ENCODE data around the gene COL15A1.

Gene COL15A1

GRCh38 chr9:98978231-98978681, 34.5 kb downstream of the COL15A1 start:
- no peak for TF ChIP-seq CTCF (conservative IDR thresholded peaks at IDR 0.05; ENCODE audit: low read depth, low read length)
- no peak overlapping the region for H3K4me3 ChIP-seq (ENCODE audit: low read length)
- DNase-seq (ENCODE audit: low read depth): no peak

- no peak for DNase-seq (ENCODE audit: low read depth)
These were observed 36.6 kb downstream of the COL15A1 start for GRCh38 chr9:98980291-98980690.

GRCh38 chr9:98983295-98984268, 39.9 kb downstream of the COL15A1 start:
- no peak for TF ChIP-seq CTCF (conservative IDR thresholded peaks at IDR 0.05; ENCODE audit: low read depth, low read length)
- no peak for DNase-seq (ENCODE audit: low read depth)

More at GRCh38 chr9:98980291-98980690, 36.6 kb downstream of the COL15A1 start:
- TF ChIP-seq CTCF (conservative IDR thresholded peaks at IDR 0.05; ENCODE audit: low read depth, low read length): no peak
- H3K4me3 ChIP-seq (ENCODE audit: low read length): no peak overlapping the region

GRCh38 chr9:98985596-98985995, 41.9 kb downstream of the COL15A1 start:
- no peak for TF ChIP-seq CTCF (conservative IDR thresholded peaks at IDR 0.05; ENCODE audit: low read depth, low read length)
- DNase-seq (ENCODE audit: low read depth): no peak
- no peak overlapping the region for H3K4me3 ChIP-seq (ENCODE audit: low read length)

More at GRCh38 chr9:98983295-98984268, 39.9 kb downstream of the COL15A1 start:
- H3K4me3 ChIP-seq (ENCODE audit: low read length): no peak overlapping the region

GRCh38 chr9:98986866-98987651, 43.4 kb downstream of the COL15A1 start:
- H3K4me3 ChIP-seq (ENCODE audit: low read length): no peak overlapping the region
- no peak for TF ChIP-seq CTCF (conservative IDR thresholded peaks at IDR 0.05; ENCODE audit: low read depth, low read length)
- DNase-seq (ENCODE audit: low read depth): no peak

GRCh38 chr9:98989036-98990000, 45.6 kb downstream of the COL15A1 start:
- DNase-seq (ENCODE audit: low read depth): peak; percentile 87
- H3K4me3 ChIP-seq (ENCODE audit: low read length): no peak overlapping the region
- peak; percentile 58 for TF ChIP-seq CTCF (conservative IDR thresholded peaks at IDR 0.05; ENCODE audit: low read depth, low read length)

Measured in retinal pigment epithelial cell (primary cell).